ENCODE results near the gene SOX18. TPM values are rescaled to one million over a fixed set of nuclear protein-coding genes. Genes with fewer than 3 reads are reported as not detected.
A peak's percentile ranks its signal among the peaks of the same experiment; 100 is the strongest.
"Not testable (repeated sequence)": the region's sequence is repeated elsewhere in the genome, so short reads cannot be mapped to it uniquely, and the experiment has no call there.

SOX18 gene
- total RNA-seq, 1 donor, result under 0.01 TPM

DNA sequence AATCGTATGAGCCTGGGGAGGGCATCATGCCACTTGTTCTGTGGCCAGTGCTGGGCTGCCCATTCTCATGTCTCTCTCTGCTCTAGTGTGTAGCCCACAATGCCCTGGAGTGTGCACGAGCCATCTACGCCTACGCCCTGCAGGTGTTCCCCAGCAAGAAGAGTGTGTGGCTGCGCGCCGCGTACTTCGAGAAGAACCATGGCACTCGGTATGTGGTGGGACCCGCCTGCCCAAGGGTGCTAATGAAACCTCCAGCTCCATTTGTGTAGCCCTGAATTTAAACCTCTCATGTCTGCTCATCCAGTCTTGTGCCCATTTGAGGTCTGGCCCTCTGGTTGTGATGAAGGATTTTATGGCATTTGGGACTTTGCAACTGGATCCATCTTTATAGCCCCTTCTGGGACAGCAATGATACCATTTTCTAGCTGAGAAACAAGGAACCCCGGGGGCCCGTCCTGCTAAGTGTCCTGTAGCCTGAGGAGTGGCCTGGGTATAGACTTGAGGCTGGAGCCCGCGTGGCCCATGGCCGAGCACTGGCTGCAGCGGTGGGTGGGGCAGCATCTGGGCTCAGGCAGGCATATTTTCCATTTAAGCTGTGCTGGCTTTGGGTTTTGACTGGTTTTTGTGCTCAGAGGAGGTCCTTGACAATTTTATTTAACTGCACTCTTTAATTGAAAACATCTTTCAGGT is 26.6 kb downstream of the SOX18 start:
- Histone ChIP-seq H3K27ac (ENCODE audit: low read depth, low read length) (no peak overlapping the region), H3K4me2 (ENCODE audit: insufficient read depth, low read length) (no peak overlapping the region), H3K4me1 (ENCODE audit: insufficient read depth, low read length) (no peaks in the 10 kb centered on the region), H4K20me1 (ENCODE audit: insufficient read depth, low read length) (peaks cover 20% of the 10 kb centered on the region), H3K27me3 (ENCODE audit: insufficient read depth, low read length) (no peaks in the 10 kb centered on the region), H3K4me3 (ENCODE audit: insufficient read depth, low read length) (no peak overlapping the region), H3K36me3 (ENCODE audit: insufficient read depth, low read length) (peaks cover 69% of the 10 kb centered on the region), H3K9me3 (ENCODE audit: low read depth, low read length) (no peaks in the 10 kb centered on the region), H3K79me2 (ENCODE audit: insufficient read depth, low read length) (peaks cover 2% of the 10 kb centered on the region), H2AFZ (ENCODE audit: low read length) (no peak overlapping the region)
- TF ChIP-seq, protein P1, sequence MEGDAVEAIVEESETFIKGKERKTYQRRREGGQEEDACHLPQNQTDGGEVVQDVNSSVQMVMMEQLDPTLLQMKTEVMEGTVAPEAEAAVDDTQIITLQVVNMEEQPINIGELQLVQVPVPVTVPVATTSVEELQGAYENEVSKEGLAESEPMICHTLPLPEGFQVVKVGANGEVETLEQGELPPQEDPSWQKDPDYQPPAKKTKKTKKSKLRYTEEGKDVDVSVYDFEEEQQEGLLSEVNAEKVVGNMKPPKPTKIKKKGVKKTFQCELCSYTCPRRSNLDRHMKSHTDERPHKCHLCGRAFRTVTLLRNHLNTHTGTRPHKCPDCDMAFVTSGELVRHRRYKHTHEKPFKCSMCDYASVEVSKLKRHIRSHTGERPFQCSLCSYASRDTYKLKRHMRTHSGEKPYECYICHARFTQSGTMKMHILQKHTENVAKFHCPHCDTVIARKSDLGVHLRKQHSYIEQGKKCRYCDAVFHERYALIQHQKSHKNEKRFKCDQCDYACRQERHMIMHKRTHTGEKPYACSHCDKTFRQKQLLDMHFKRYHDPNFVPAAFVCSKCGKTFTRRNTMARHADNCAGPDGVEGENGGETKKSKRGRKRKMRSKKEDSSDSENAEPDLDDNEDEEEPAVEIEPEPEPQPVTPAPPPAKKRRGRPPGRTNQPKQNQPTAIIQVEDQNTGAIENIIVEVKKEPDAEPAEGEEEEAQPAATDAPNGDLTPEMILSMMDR (IDR thresholded peaks at IDR 0.05; ENCODE audit: extremely low read depth, low read depth, low read length), result no peak
- peak; percentile 48 for DNase-seq (ENCODE audit: insufficient read length, low spot score, missing footprints)

DNA sequence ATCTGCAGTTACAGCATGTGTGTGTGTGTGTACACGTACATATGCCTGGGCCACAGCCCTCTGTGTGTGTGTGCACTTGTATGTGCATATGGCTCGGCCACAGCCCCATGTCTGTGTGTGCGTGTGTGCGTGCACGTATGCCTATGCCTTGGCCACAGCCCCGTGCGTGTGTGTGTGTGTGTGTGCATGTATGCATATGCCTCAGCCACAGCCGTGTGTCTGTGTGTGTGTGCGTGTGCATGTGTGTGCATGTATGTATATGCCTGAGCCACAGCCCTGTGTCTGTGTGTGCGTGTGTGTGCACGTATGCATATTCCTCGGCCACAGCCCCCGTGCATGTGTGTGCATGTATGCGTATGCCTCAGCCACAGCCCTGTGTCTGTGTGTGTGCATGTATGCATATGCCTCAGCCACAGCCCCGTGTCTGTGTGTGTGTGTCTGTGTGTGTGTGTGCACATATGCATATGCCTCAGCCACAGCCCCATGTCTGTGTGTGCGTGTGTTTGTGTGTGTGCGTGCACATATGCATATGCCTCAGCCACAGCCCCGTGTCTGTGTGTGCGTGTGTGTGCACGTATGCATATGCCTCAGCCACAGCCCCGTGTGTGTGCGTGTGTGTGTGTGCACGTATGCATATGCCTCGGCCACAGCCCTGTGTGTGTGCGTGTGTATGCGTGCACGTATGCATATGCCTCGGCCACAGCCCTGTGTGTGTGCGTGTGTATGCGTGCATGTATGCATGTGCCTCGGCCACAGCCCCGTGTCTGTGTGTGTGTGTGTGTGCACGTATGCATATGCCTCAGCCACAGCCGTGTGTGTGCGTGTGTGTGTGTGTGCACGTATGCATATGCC is 28.1 kb downstream of the SOX18 start:
- Histone ChIP-seq H3K36me3 (ENCODE audit: insufficient read depth, low read length) (peaks cover 64% of the 10 kb centered on the region), H3K9me3 (ENCODE audit: low read depth, low read length) (no peaks in the 10 kb centered on the region), H3K79me2 (ENCODE audit: insufficient read depth, low read length) (peaks cover 2% of the 10 kb centered on the region), H3K4me2 (ENCODE audit: insufficient read depth, low read length) (no peak overlapping the region), H3K4me1 (ENCODE audit: insufficient read depth, low read length) (no peaks in the 10 kb centered on the region), H2AFZ (ENCODE audit: low read length) (no peak overlapping the region), H3K4me3 (ENCODE audit: insufficient read depth, low read length) (no peak overlapping the region), H3K27me3 (ENCODE audit: insufficient read depth, low read length) (no peaks in the 10 kb centered on the region), H4K20me1 (ENCODE audit: insufficient read depth, low read length) (peaks cover 20% of the 10 kb centered on the region), H3K27ac (ENCODE audit: low read depth, low read length) (no peak overlapping the region)
- TF ChIP-seq, protein P1 (IDR thresholded peaks at IDR 0.05; ENCODE audit: extremely low read depth, low read depth, low read length), result no peak
- DNase-seq (ENCODE audit: insufficient read length, low spot score, missing footprints), result no peak

DNA sequence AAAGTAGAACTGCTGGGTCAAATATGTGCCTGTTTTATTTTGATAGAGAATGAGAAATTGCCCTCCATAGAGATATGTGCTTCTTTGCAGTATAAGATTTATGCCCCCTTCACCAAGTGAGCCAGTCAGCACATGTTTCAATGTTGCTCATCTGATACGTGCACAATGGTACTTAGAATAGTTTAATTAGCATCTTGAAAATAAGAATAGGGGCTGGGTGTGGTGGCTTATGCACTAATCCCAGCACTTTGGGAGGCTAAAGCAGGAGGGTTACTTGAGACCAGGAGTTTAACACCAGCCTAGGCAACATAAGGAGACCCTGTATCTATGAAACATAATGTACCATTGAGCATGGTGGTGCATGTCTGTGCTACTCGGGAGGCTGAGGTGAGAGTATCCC is 33.8 kb downstream of the SOX18 start:
- H3K36me3 ChIP-seq (ENCODE audit: insufficient read depth, low read length), result peaks cover 51% of the 10 kb centered on the region
- no peaks in the 10 kb centered on the region for H3K9me3 ChIP-seq (ENCODE audit: low read depth, low read length)
- H3K27me3 ChIP-seq (ENCODE audit: insufficient read depth, low read length), result no peaks in the 10 kb centered on the region
- no peak overlapping the region for H3K4me3 ChIP-seq (ENCODE audit: insufficient read depth, low read length)
- H3K27ac ChIP-seq (ENCODE audit: low read depth, low read length), result no peak overlapping the region
- no peaks in the 10 kb centered on the region for H4K20me1 ChIP-seq (ENCODE audit: insufficient read depth, low read length)
- H2AFZ ChIP-seq (ENCODE audit: low read length), result no peak overlapping the region
- H3K4me1 ChIP-seq (ENCODE audit: insufficient read depth, low read length), result no peaks in the 10 kb centered on the region
- DNase-seq (ENCODE audit: insufficient read length, low spot score, missing footprints), result no peak
- peaks cover 3% of the 10 kb centered on the region for H3K79me2 ChIP-seq (ENCODE audit: insufficient read depth, low read length)
- TF ChIP-seq, protein P1 (IDR thresholded peaks at IDR 0.05; ENCODE audit: extremely low read depth, low read depth, low read length), result no peak
- H3K4me2 ChIP-seq (ENCODE audit: insufficient read depth, low read length), result no peak overlapping the region

DNA sequence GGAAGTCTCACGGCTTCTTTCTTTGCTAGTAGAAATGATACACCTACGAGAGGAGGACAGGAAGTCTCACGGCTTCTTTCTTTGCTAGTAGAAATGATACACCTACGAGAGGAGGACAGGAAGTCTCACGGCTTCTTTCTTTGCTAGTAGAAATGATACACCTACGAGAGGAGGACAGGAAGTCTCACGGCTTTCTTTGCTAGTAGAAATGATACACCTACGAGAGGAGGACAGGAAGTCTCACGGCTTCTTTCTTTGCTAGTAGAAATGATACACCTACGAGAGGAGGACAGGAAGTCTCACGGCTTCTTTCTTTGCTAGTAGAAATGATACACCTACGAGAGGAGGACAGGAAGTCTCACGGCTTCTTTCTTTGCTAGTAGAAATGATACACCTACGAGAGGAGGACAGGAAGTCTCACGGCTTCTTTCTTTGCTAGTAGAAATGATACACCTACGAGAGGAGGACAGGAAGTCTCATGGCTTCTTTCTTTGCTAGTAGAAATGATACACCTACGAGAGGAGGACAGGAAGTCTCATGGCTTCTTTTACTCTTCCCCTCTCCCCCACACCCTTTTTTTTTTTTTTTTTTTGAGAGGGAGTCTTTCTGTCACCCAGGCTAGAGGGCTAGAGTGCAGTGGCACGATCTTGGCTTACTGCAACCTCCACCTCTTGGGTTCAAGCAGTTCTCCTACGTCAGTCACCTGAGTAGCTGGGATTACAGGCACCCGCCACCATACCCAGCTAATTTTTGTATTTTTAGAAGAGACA is 36.9 kb downstream of the SOX18 start:
- H3K4me2 ChIP-seq (ENCODE audit: insufficient read depth, low read length); H3K4me1 ChIP-seq (ENCODE audit: insufficient read depth, low read length); H3K9me3 ChIP-seq (ENCODE audit: low read depth, low read length); H3K27ac ChIP-seq (ENCODE audit: low read depth, low read length); H3K4me3 ChIP-seq (ENCODE audit: insufficient read depth, low read length); DNase-seq (ENCODE audit: insufficient read length, low spot score, missing footprints); H2AFZ ChIP-seq (ENCODE audit: low read length); H3K27me3 ChIP-seq (ENCODE audit: insufficient read depth, low read length): not testable (repeated sequence)
- Histone ChIP-seq H3K79me2 (ENCODE audit: insufficient read depth, low read length) (peaks cover 19% of the 10 kb centered on the region), H3K36me3 (ENCODE audit: insufficient read depth, low read length) (peaks cover 58% of the 10 kb centered on the region), H4K20me1 (ENCODE audit: insufficient read depth, low read length) (peaks cover 18% of the 10 kb centered on the region)
